IMR-90 (cell line): ENCODE data around the gene NPHP4. TPM values are rescaled to one million over a fixed set of nuclear protein-coding genes. Genes with fewer than 3 reads are reported as not detected.

Experiments
- ATAC-seq: fragments of 200-7000 bp; cut with Tn5 transposase; 2 replicates; pipeline ENCODE4 v1.9.1; 2020; ENCODE audit warnings: low read depth, mild to moderate bottlenecking, moderate library complexity
- BruUV-seq: library from RNA; stranded (reverse); fragments of 400-500 nt; replicated peaks from 2 replicates; lab custom pipeline; 2021; lab: Mats Ljungman, UMichigan
- CTCF ChIA-PET: fragments of 300-600 bp; formaldehyde crosslinking; extraction: SDS; loops from one replicate; lab custom pipeline; 2021; ENCODE audit warnings: antibody characterized with exemption; lab: Yijun Ruan, JAX
- POLR2A ChIA-PET: fragments of 300-600 bp; sonication (Branson Sonifier 250); formaldehyde crosslinking; loops from one replicate; lab custom pipeline; 2022; ENCODE audit warnings: antibody characterized with exemption; ENCODE audit not compliant: unreplicated experiment; lab: Charles Lee
- DNase-seq: peaks from one replicate; pipeline ENCODE4 v3.0.0; 2013
- H2AFZ ChIP-seq: replicated peaks from 2 replicates; pipeline ENCODE3; 2013; ENCODE audit warnings: low read length, mild to moderate bottlenecking; ENCODE audit not compliant: poor library complexity
- H2AK5ac ChIP-seq: 2 replicates; pipeline ENCODE4 v1.6.1; 2013; ENCODE audit warnings: low read depth, low read length, inconsistent platforms
- H2AK9ac ChIP-seq: replicated peaks from 2 replicates; pipeline ENCODE3; 2013; ENCODE audit warnings: mild to moderate bottlenecking, low read depth, low read length, moderate library complexity; ENCODE audit not compliant: poor library complexity
- H2BK120ac ChIP-seq: 2 replicates; pipeline ENCODE4 v1.6.1; 2013; ENCODE audit warnings: low read depth, low read length, inconsistent platforms
- H2BK15ac ChIP-seq: 3 replicates; pipeline ENCODE4 v1.6.1; 2013; ENCODE audit warnings: low read depth, low read length, inconsistent platforms
- H2BK20ac ChIP-seq: 2 replicates; pipeline ENCODE4 v1.6.1; 2013; ENCODE audit warnings: low read depth, mild to moderate bottlenecking, inconsistent platforms, low read length, moderate library complexity
- H2BK5ac ChIP-seq: 2 replicates; pipeline ENCODE4 v1.6.1; 2013; ENCODE audit warnings: mild to moderate bottlenecking, low read depth, low read length, inconsistent platforms; ENCODE audit not compliant: poor library complexity, severe bottlenecking
- H3K14ac ChIP-seq: replicated peaks from 2 replicates; pipeline ENCODE4 v1.6.1; 2013; ENCODE audit warnings: low read depth, low read length, inconsistent platforms
- H3K18ac ChIP-seq: 2 replicates; pipeline ENCODE4 v1.6.1; 2013; ENCODE audit warnings: low read depth, low read length, control low read depth
- H3K23ac ChIP-seq: 2 replicates; pipeline ENCODE4 v1.6.1; 2013; ENCODE audit warnings: low read depth, low read length, inconsistent platforms
- H3K27ac ChIP-seq: 2 replicates; pipeline ENCODE4 v1.5.1; 2013; ENCODE audit warnings: mild to moderate bottlenecking, control low read depth, low read length; ENCODE audit not compliant: insufficient read depth
- H3K27me3 ChIP-seq: 2 replicates; pipeline ENCODE4 v1.6.1; 2013; ENCODE audit warnings: low read length; ENCODE audit not compliant: control insufficient read depth, insufficient read depth
- H3K36me3 ChIP-seq: 2 replicates; pipeline ENCODE4 v1.6.1; 2013; ENCODE audit warnings: low read length, mixed read lengths; ENCODE audit not compliant: control insufficient read depth, insufficient read depth
- H3K4ac ChIP-seq: 2 replicates; pipeline ENCODE4 v1.6.1; 2013; ENCODE audit warnings: low read depth, low read length, inconsistent platforms
- H3K4me1 ChIP-seq: 2 replicates; pipeline ENCODE4 v1.6.1; 2013; ENCODE audit warnings: low read length, mixed read lengths; ENCODE audit not compliant: control insufficient read depth, insufficient read depth
- H3K4me2 ChIP-seq: 2 replicates; pipeline ENCODE4 v1.6.1; 2013; ENCODE audit warnings: low read depth, mild to moderate bottlenecking, control low read depth, low read length, moderate library complexity
- H3K4me3 ChIP-seq: 2 replicates; pipeline ENCODE4 v1.5.1; 2013; ENCODE audit warnings: low read depth, mild to moderate bottlenecking, control low read depth, low read length, moderate library complexity; ENCODE audit not compliant: insufficient read depth
- H3K56ac ChIP-seq: 2 replicates; pipeline ENCODE4 v1.6.1; 2013; ENCODE audit warnings: low read length, inconsistent platforms; ENCODE audit not compliant: insufficient read depth; ENCODE audit errors: extremely low read depth
- H3K79me1 ChIP-seq, 2 experiments: 2 replicates each; pipeline ENCODE4 v1.6.1; 2013; ENCODE audit warnings: low read length in 2 of 2, inconsistent platforms in 1 of 2, low read depth in 1 of 2
- H3K9ac ChIP-seq: 2 replicates; pipeline ENCODE4 v1.6.1; 2013; ENCODE audit warnings: low read depth, low read length, control low read depth
- H3K9me1 ChIP-seq: 2 replicates; pipeline ENCODE4 v1.6.1; 2013; ENCODE audit warnings: low read length, inconsistent platforms; ENCODE audit not compliant: insufficient read depth
- H3K9me3 ChIP-seq: 2 replicates; pipeline ENCODE4 v1.6.1; 2013; ENCODE audit warnings: low read length; ENCODE audit not compliant: control insufficient read depth, insufficient read depth
- H4K20me1 ChIP-seq: 2 replicates; pipeline ENCODE4 v1.6.1; 2013; ENCODE audit warnings: low read length, inconsistent platforms; ENCODE audit not compliant: insufficient read depth
- H4K5ac ChIP-seq: 2 replicates; pipeline ENCODE4 v1.6.1; 2013; ENCODE audit warnings: mild to moderate bottlenecking, low read depth, low read length, control low read depth
- H4K8ac ChIP-seq, 2 experiments: 2 replicates each; pipeline ENCODE4 v1.6.1; 2013; ENCODE audit warnings: low read depth in 2 of 2, low read length in 2 of 2, control low read depth in 1 of 2, inconsistent platforms in 1 of 2
- H4K91ac ChIP-seq: 2 replicates; pipeline ENCODE4 v1.6.1; 2013; ENCODE audit warnings: low read depth, low read length, inconsistent platforms; ENCODE audit not compliant: insufficient read depth
- CHD1 ChIP-seq: IDR thresholded peaks from 2 replicates; pipeline ENCODE4 v1.6.1; 2012; ENCODE audit warnings: low read depth, low read length, improper control_type of control experiment
- CTCF ChIP-seq: conservative IDR thresholded peaks from 2 replicates; pipeline ENCODE4 v1.5.1; 2012; ENCODE audit warnings: mild to moderate bottlenecking, low read depth, low read length, improper control_type of control experiment
- MAFK ChIP-seq: IDR thresholded peaks from 2 replicates; pipeline ENCODE4 v1.6.1; 2012; ENCODE audit warnings: low read depth, low read length, improper control_type of control experiment
- MAZ ChIP-seq: IDR thresholded peaks from 2 replicates; pipeline ENCODE4 v1.6.1; 2012; ENCODE audit warnings: low read depth, mild to moderate bottlenecking, low read length, improper control_type of control experiment, moderate library complexity, borderline replicate concordance
- USF2 ChIP-seq: fragments of 150-350 bp; IDR thresholded peaks from 2 replicates; pipeline ENCODE4 v1.6.1; 2017; ENCODE audit warnings: mild to moderate bottlenecking, antibody characterized with exemption, low read length, low read depth
- WGBS, 2 experiments: methylation state at CpG; one replicate each; pipeline versions ENCODE4 v1.1.5 to v1.1.7; 2013; ENCODE audit warnings: missing lambda C conversion rate in 2 of 2; ENCODE audit not compliant: insufficient read length in 1 of 2; ENCODE audit errors: extremely low coverage in 2 of 2; 5-methylcytosine and 5-hydroxymethylcytosine counted together
- dilution Hi-C: fragments of 300-500 bp; cut with HindIII; formaldehyde crosslinking; loops from one replicate; pipeline ENCODE4 v1.14.3; 2018; ENCODE audit warnings: low sequenced_read_pairs; ENCODE audit not compliant: unreplicated experiment
- in situ Hi-C: fragments of 300-500 bp; cut with MboI; formaldehyde crosslinking; loops from 3 replicates; pipeline ENCODE4 v1.14.3; 2019; ENCODE audit warnings: low sequenced_read_pairs, inconsistent platforms, mixed read lengths
- intact Hi-C: fragments of 100-400 bp; cut with micrococcal nuclease; formaldehyde crosslinking; loops from 2 replicates; pipeline ENCODE4 v1.10.0; 2022
- polyA plus RNA-seq, 3 experiments: library from polyadenylated mRNA; depleted of rRNA; stranded (reverse); fragments of >200 nt; gene quantifications; 2 replicates each; pipeline ENCODE4 v1.2.3, GENCODE V29; 2012; ENCODE audit warnings: low replicate concordance in 1 of 3
- total RNA-seq: library from RNA; depleted of rRNA; stranded (reverse); fragments of >200 nt; gene quantifications from 2 replicates; pipeline ENCODE4 v1.2.3, GENCODE V29; 2012

The NPHP4 gene
- total and polyA plus RNA-seq, 2 of the 4 experiments (the other 2 are of a cell fraction), result 2.0 to 5.5 TPM

- no peak overlapping the region for H2BK20ac ChIP-seq
- H3K4me3 ChIP-seq, result no peak overlapping the region
- in situ Hi-C loops (no loop called here), dilution Hi-C loops (no loop called here), intact Hi-C loops (no loop called here)
- H3K27me3 ChIP-seq, result no peaks in the 10 kb centered on the region
- no peak overlapping the region for H2BK15ac ChIP-seq
- WGBS, 2 experiments, result no CpG with 5 or more reads among the region's 2 CpGs
- TF ChIP-seq CTCF (no peak), USF2 (no peak), CHD1 (no peak), MAZ (no peak), MAFK (no peak)
- 0 out of 2 replicates have a peak, but pooled peaks cover 3% of the 10 kb centered on the region for H4K20me1 ChIP-seq
- ChIA-PET POLR2A (no interaction called here), CTCF (no interaction called here)
- no peak overlapping the region for H3K23ac ChIP-seq
- no peak overlapping the region for H2AK5ac ChIP-seq
- peaks cover 1% of the 10 kb centered on the region for H3K36me3 ChIP-seq
- no peak overlapping the region for H3K27ac ChIP-seq
- H2BK5ac ChIP-seq, result no peak overlapping the region
- H3K4ac ChIP-seq, result no peak overlapping the region
- H4K8ac ChIP-seq, result no peak overlapping the region
- no peak overlapping the region for H3K9ac ChIP-seq
- no peak for DNase-seq
- H3K14ac ChIP-seq, result no peak overlapping the region
- peaks cover 6% of the 10 kb centered on the region for H3K4me1 ChIP-seq
- H2BK120ac ChIP-seq, result no peak overlapping the region
- peaks cover 6% of the 10 kb centered on the region; the same call in 1 of the 2 replicates for H3K9me1 ChIP-seq
- H4K91ac ChIP-seq, result no peak overlapping the region
- no TSS peak for BruUV-seq
- ATAC-seq, result no peak
- no peaks in the 10 kb centered on the region for H3K9me3 ChIP-seq
- no peak overlapping the region for H4K5ac ChIP-seq
- H2AK9ac ChIP-seq, result no peak overlapping the region
- H3K79me1 ChIP-seq, result no peaks in the 10 kb centered on the region
- no peak overlapping the region for H3K18ac ChIP-seq
- H3K4me2 ChIP-seq, result no peak overlapping the region
- no peak overlapping the region for H2AFZ ChIP-seq
- no peak overlapping the region for H3K56ac ChIP-seq
Observed at GRCh38 chr1:5940723-5941407, 51.4 kb downstream of the NPHP4 start.
